NCI-H82 treated with DMSO at 0.1 percent for 48 hours (cell line): ENCODE measurements around the gene NRROS.
"Not testable (repeated sequence)": the region's sequence is repeated elsewhere in the genome, so short reads cannot be mapped to it uniquely, and the experiment has no call there.

ENCODE experiments used
- DNase-seq: peaks from one replicate; lab custom pipeline; 2025; ENCODE audit not compliant: unreplicated experiment; lab: John Stamatoyannopoulos, UW

NRROS gene

GRCh38 chr3:196624067-196624790 lies 15.3 kb upstream of the NRROS start:
- no peak for DNase-seq

GRCh38 chr3:196624907-196625306 lies 14.6 kb upstream of the NRROS start:
- no peak for DNase-seq

- DNase-seq = no peak
Measured at GRCh38 chr3:196625331-196625730, 14.2 kb upstream of the NRROS start.

GRCh38 chr3:196627918-196628231 lies 11.6 kb upstream of the NRROS start:
- no peak for DNase-seq

GRCh38 chr3:196629228-196629627 lies 10.3 kb upstream of the NRROS start:
- DNase-seq = no peak

GRCh38 chr3:196631682-196632045 lies 7.8 kb upstream of the NRROS start:
- no peak for DNase-seq

- peak; percentile 79 for DNase-seq
Measured at GRCh38 chr3:196632046-196632751, 7.3 kb upstream of the NRROS start.

GRCh38 chr3:196633555-196634151 lies 5.8 kb upstream of the NRROS start:
- no peak for DNase-seq

- DNase-seq = no peak
Measured at GRCh38 chr3:196634224-196634623, 5.3 kb upstream of the NRROS start.

- DNase-seq = no peak
Measured at GRCh38 chr3:196634829-196635228, 4.7 kb upstream of the NRROS start.

GRCh38 chr3:196636369-196637349 lies 2.8 kb upstream of the NRROS start:
- no peak for DNase-seq

GRCh38 chr3:196637941-196638340 lies 1.6 kb upstream of the NRROS start:
- not testable (repeated sequence) for DNase-seq

- DNase-seq = no peak
Measured at GRCh38 chr3:196638861-196639482, 522 bp upstream of the NRROS start.

- DNase-seq = no peak
Measured at GRCh38 chr3:196640297-196641018, 964 bp downstream of the NRROS start.

GRCh38 chr3:196641333-196642054 lies 2.0 kb downstream of the NRROS start:
- DNase-seq = no peak

GRCh38 chr3:196642434-196642833 lies 2.9 kb downstream of the NRROS start:
- no peak for DNase-seq

- no peak for DNase-seq
Measured at GRCh38 chr3:196643201-196643749, 3.8 kb downstream of the NRROS start.

- DNase-seq = no peak
Measured at GRCh38 chr3:196643761-196644160, 4.3 kb downstream of the NRROS start.

- no peak for DNase-seq
Measured at GRCh38 chr3:196645096-196645495, 5.6 kb downstream of the NRROS start.
